Duodenal mucosa (tissue), 2 donors: Measurements from ENCODE around the gene CRTC1.
A peak's percentile ranks its signal among the peaks of the same experiment; 100 is the strongest.

ENCODE experiments used
- H3K27ac ChIP-seq: one replicate; pipeline ENCODE4 v1.7.0; 2013; ENCODE audit warnings: low read depth, low read length
- H3K27me3 ChIP-seq, 2 donors: one replicate each; pipeline ENCODE4 v1.7.0; 2013; ENCODE audit warnings: low read length in 2 of 2, control low read depth in 1 of 2; ENCODE audit not compliant: insufficient read depth in 2 of 2, control insufficient read depth in 1 of 2
- H3K36me3 ChIP-seq, 2 donors: one replicate each; pipeline ENCODE4 v1.7.0; 2013; ENCODE audit warnings: low read length in 2 of 2, control low read depth in 1 of 2; ENCODE audit not compliant: insufficient read depth in 2 of 2, control insufficient read depth in 1 of 2
- H3K4me1 ChIP-seq, 2 donors: one replicate each; pipeline ENCODE4 v1.7.0; 2013; ENCODE audit warnings: low read length in 2 of 2, control low read depth in 1 of 2; ENCODE audit not compliant: insufficient read depth in 2 of 2, control insufficient read depth in 1 of 2
- H3K4me3 ChIP-seq, 2 donors: one replicate each; pipeline ENCODE4 v1.7.0; 2013; ENCODE audit warnings: low read length in 2 of 2, low read depth in 1 of 2
- H3K9ac ChIP-seq, 2 donors: one replicate each; pipeline ENCODE4 v1.7.0; 2013; ENCODE audit warnings: low read length in 2 of 2, low read depth in 1 of 2
- H3K9me3 ChIP-seq, 2 donors: one replicate each; pipeline ENCODE4 v1.7.0; 2013; ENCODE audit warnings: low read length in 2 of 2, control low read depth in 1 of 2; ENCODE audit not compliant: control insufficient read depth in 1 of 2

Gene CRTC1

GRCh38 chr19:18644196-18645034 is 39.1 kb upstream of the CRTC1 start:
- H3K4me3 ChIP-seq = no peak overlapping the region

GRCh38 chr19:18645035-18645511 is 38.4 kb upstream of the CRTC1 start:
- no peaks in the 10 kb centered on the region for H3K9me3 ChIP-seq
- no peak overlapping the region for H3K9ac ChIP-seq
- H3K27ac ChIP-seq = no peak overlapping the region
- peaks cover 0 to 18% of the 10 kb centered on the region in 2 donors for H3K4me1 ChIP-seq
- H3K27me3 ChIP-seq = no peaks in the 10 kb centered on the region
- peaks cover 0 to 2% of the 10 kb centered on the region in 2 donors for H3K36me3 ChIP-seq
- no peak overlapping the region for H3K4me3 ChIP-seq

More at GRCh38 chr19:18644196-18645034, 39.1 kb upstream of the CRTC1 start:
- Histone ChIP-seq H3K9ac (peak overlapping the region in 1 of 2 donors; percentile 4), H3K27me3 (no peaks in the 10 kb centered on the region), H3K4me1 (peaks cover 0 to 15% of the 10 kb centered on the region in 2 donors), H3K27ac (no peak overlapping the region), H3K9me3 (no peaks in the 10 kb centered on the region), H3K36me3 (peaks cover 0 to 2% of the 10 kb centered on the region in 2 donors)

- no peaks in the 10 kb centered on the region for H3K27me3 ChIP-seq
- H3K4me1 ChIP-seq = peaks cover 0 to 20% of the 10 kb centered on the region in 2 donors
- no peaks in the 10 kb centered on the region for H3K9me3 ChIP-seq
- H3K4me3 ChIP-seq = no peak overlapping the region
- no peak overlapping the region for H3K9ac ChIP-seq
- H3K27ac ChIP-seq = no peak overlapping the region
- peaks cover 0 to 2% of the 10 kb centered on the region in 2 donors for H3K36me3 ChIP-seq
Measured at GRCh38 chr19:18646535-18647370, 36.7 kb upstream of the CRTC1 start.

GRCh38 chr19:18647371-18647767 is 36.1 kb upstream of the CRTC1 start:
- Histone ChIP-seq H3K9me3 (no peaks in the 10 kb centered on the region), H3K4me3 (no peak overlapping the region), H3K36me3 (peaks cover 0 to 2% of the 10 kb centered on the region in 2 donors), H3K27ac (no peak overlapping the region), H3K27me3 (no peaks in the 10 kb centered on the region), H3K9ac (no peak overlapping the region), H3K4me1 (peaks cover 0 to 23% of the 10 kb centered on the region in 2 donors)

- Histone ChIP-seq H3K4me3 (no peak overlapping the region), H3K27me3 (no peaks in the 10 kb centered on the region), H3K4me1 (peaks cover 0 to 23% of the 10 kb centered on the region in 2 donors), H3K27ac (no peak overlapping the region), H3K9ac (no peak overlapping the region), H3K9me3 (no peaks in the 10 kb centered on the region), H3K36me3 (peaks cover 0 to 2% of the 10 kb centered on the region in 2 donors)
Measured at GRCh38 chr19:18647807-18648206, 35.7 kb upstream of the CRTC1 start.

- Histone ChIP-seq H3K4me3 (peak overlapping the region in 1 of 2 donors; percentile 32), H3K27me3 (no peaks in the 10 kb centered on the region), H3K9ac (no peak overlapping the region)
Measured at GRCh38 chr19:18648973-18649315, 34.5 kb upstream of the CRTC1 start.

GRCh38 chr19:18649371-18650020 is 34.0 kb upstream of the CRTC1 start:
- no peaks in the 10 kb centered on the region for H3K36me3 ChIP-seq
- no peaks in the 10 kb centered on the region for H3K27me3 ChIP-seq
- peak overlapping the region; percentile 24 to 32 for H3K4me3 ChIP-seq
- H3K4me1 ChIP-seq = peaks cover 0 to 21% of the 10 kb centered on the region in 2 donors
- peak overlapping the region; percentile 78 for H3K27ac ChIP-seq
- H3K9me3 ChIP-seq = no peaks in the 10 kb centered on the region
- H3K9ac ChIP-seq = no peak overlapping the region

More at GRCh38 chr19:18648973-18649315, 34.5 kb upstream of the CRTC1 start:
- Histone ChIP-seq H3K36me3 (peaks cover 0 to 1% of the 10 kb centered on the region in 2 donors), H3K27ac (peak overlapping the region; percentile 78), H3K4me1 (peaks cover 0 to 23% of the 10 kb centered on the region in 2 donors), H3K9me3 (no peaks in the 10 kb centered on the region)

GRCh38 chr19:18650021-18650390 is 33.5 kb upstream of the CRTC1 start:
- Histone ChIP-seq H3K4me3 (peak overlapping the region in 1 of 2 donors; percentile 24), H3K9ac (no peak overlapping the region), H3K27me3 (no peaks in the 10 kb centered on the region), H3K36me3 (no peaks in the 10 kb centered on the region), H3K27ac (peak overlapping the region; percentile 78), H3K4me1 (peaks cover 0 to 20% of the 10 kb centered on the region in 2 donors), H3K9me3 (no peaks in the 10 kb centered on the region)

GRCh38 chr19:18650468-18651041 is 32.9 kb upstream of the CRTC1 start:
- Histone ChIP-seq H3K36me3 (no peaks in the 10 kb centered on the region), H3K9me3 (no peaks in the 10 kb centered on the region), H3K9ac (no peak overlapping the region), H3K4me1 (peaks cover 0 to 20% of the 10 kb centered on the region in 2 donors), H3K27ac (peak overlapping the region; percentile 78), H3K4me3 (peak overlapping the region in 1 of 2 donors; percentile 20), H3K27me3 (no peaks in the 10 kb centered on the region)
